ENCODE results near the gene OSGIN1. TPM values are rescaled to one million over a fixed set of nuclear protein-coding genes. Genes with fewer than 3 reads are reported as not detected.
A peak's percentile ranks its signal among the peaks of the same experiment; 100 is the strongest.

OSGIN1 gene
- total RNA-seq, 1 experiment from 2014 or later: 1.7 TPM

- H3K36me3 Mint-ChIP-seq: no peaks in the 10 kb centered on the region
- no peak for DNase-seq (ENCODE audit: low spot score)
- no peak for ATAC-seq
- H3K4me3 Mint-ChIP-seq: no peak overlapping the region
- ChIA-PET CTCF (interaction anchor here (0.7 to 2.4 kb wide), 7 partner anchors 9 to 95 kb away, joined by 3 to 14 read pairs (median 4); no protein-coding TSS in a partner anchor), POLR2A (no interaction called here)
- peaks cover 7% of the 10 kb centered on the region for H3K4me1 Mint-ChIP-seq
- H3K9me3 Mint-ChIP-seq: no peaks in the 10 kb centered on the region
- no peak overlapping the region for H3K27ac Mint-ChIP-seq
- TF ChIP-seq E2F1 (CRISPR knock-in tag; IDR thresholded peaks at IDR 0.05) (no peak), GABPB1 (CRISPR knock-in tag; IDR thresholded peaks at IDR 0.05) (no peak), CREB1 (CRISPR knock-in tag; IDR thresholded peaks at IDR 0.05) (no peak), TEAD1 (CRISPR knock-in tag; IDR thresholded peaks at IDR 0.05) (no peak), AFF4 (CRISPR knock-in tag; IDR thresholded peaks at IDR 0.05; ENCODE audit: borderline replicate concordance) (no peak), ARID4B (CRISPR knock-in tag; IDR thresholded peaks at IDR 0.05; ENCODE audit: borderline replicate concordance) (no peak), HMGA2 (CRISPR knock-in tag; IDR thresholded peaks at IDR 0.05) (no peak), KAT7 (CRISPR knock-in tag; IDR thresholded peaks at IDR 0.05; ENCODE audit: borderline replicate concordance) (no peak), NFATC4 (CRISPR knock-in tag; IDR thresholded peaks at IDR 0.05) (no peak)
- TF ChIP-seq, protein P1, sequence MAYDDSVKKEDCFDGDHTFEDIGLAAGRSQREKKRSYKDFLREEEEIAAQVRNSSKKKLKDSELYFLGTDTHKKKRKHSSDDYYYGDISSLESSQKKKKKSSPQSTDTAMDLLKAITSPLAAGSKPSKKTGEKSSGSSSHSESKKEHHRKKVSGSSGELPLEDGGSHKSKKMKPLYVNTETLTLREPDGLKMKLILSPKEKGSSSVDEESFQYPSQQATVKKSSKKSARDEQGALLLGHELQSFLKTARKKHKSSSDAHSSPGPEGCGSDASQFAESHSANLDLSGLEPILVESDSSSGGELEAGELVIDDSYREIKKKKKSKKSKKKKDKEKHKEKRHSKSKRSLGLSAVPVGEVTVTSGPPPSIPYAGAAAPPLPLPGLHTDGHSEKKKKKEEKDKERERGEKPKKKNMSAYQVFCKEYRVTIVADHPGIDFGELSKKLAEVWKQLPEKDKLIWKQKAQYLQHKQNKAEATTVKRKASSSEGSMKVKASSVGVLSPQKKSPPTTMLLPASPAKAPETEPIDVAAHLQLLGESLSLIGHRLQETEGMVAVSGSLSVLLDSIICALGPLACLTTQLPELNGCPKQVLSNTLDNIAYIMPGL (CRISPR knock-in tag; IDR thresholded peaks at IDR 0.05): no peak
- TF ChIP-seq, protein P2, sequence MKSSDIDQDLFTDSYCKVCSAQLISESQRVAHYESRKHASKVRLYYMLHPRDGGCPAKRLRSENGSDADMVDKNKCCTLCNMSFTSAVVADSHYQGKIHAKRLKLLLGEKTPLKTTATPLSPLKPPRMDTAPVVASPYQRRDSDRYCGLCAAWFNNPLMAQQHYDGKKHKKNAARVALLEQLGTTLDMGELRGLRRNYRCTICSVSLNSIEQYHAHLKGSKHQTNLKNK (CRISPR knock-in tag; IDR thresholded peaks at IDR 0.05): no peak
- H3K27me3 Mint-ChIP-seq (ENCODE audit: low read depth): peaks cover 12% of the 10 kb centered on the region
These were observed 12.6 kb downstream of the OSGIN1 start for GRCh38 chr16:83965444-83966152.

GRCh38 chr16:83966153-83966696 lies 13.2 kb downstream of the OSGIN1 start:
- no peak overlapping the region for H3K4me3 Mint-ChIP-seq
- H3K36me3 Mint-ChIP-seq: no peaks in the 10 kb centered on the region
- POLR2A ChIA-PET: no interaction called here
- H3K27ac Mint-ChIP-seq: no peak overlapping the region
- ATAC-seq (peak; percentile 11), DNase-seq (ENCODE audit: low spot score) (no peak)
- CTCF ChIA-PET: interaction anchor here (0.7 to 2.4 kb wide), 5 partner anchors 10 to 94 kb away, joined by 3 to 14 read pairs (median 4); no protein-coding TSS in a partner anchor
- H3K27me3 Mint-ChIP-seq (ENCODE audit: low read depth): peaks cover 12% of the 10 kb centered on the region
- H3K9me3 Mint-ChIP-seq: no peaks in the 10 kb centered on the region
- H3K4me1 Mint-ChIP-seq: peaks cover 7% of the 10 kb centered on the region
- TF ChIP-seq JAZF1 (CRISPR knock-in tag; IDR thresholded peaks at IDR 0.05) (no peak), NFATC4 (CRISPR knock-in tag; IDR thresholded peaks at IDR 0.05) (no peak), ARID4B (CRISPR knock-in tag; IDR thresholded peaks at IDR 0.05; ENCODE audit: borderline replicate concordance) (no peak), ZNF232 (CRISPR knock-in tag; IDR thresholded peaks at IDR 0.05) (no peak), TCF7 (CRISPR knock-in tag; IDR thresholded peaks at IDR 0.05; ENCODE audit: low read depth) (no peak)
- TF ChIP-seq, protein P3, sequence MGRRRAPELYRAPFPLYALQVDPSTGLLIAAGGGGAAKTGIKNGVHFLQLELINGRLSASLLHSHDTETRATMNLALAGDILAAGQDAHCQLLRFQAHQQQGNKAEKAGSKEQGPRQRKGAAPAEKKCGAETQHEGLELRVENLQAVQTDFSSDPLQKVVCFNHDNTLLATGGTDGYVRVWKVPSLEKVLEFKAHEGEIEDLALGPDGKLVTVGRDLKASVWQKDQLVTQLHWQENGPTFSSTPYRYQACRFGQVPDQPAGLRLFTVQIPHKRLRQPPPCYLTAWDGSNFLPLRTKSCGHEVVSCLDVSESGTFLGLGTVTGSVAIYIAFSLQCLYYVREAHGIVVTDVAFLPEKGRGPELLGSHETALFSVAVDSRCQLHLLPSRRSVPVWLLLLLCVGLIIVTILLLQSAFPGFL (CRISPR knock-in tag; IDR thresholded peaks at IDR 0.05; ENCODE audit: borderline replicate concordance): no peak

Measured in WTC11 (cell line).